HL-60/S4 treated with phorbol 12-myristate 13-acetate at 8.2 ng/mL for 4 days and 3 days (cell line): ENCODE measurements around the gene MAN1A1.

ENCODE experiments used
- in situ Hi-C: fragments of 300-500 bp; cut with MboI; formaldehyde crosslinking; loops from 2 replicates; pipeline ENCODE4 v1.15.0; 2022; ENCODE audit warnings: low sequenced_read_pairs

Gene MAN1A1

DNA sequence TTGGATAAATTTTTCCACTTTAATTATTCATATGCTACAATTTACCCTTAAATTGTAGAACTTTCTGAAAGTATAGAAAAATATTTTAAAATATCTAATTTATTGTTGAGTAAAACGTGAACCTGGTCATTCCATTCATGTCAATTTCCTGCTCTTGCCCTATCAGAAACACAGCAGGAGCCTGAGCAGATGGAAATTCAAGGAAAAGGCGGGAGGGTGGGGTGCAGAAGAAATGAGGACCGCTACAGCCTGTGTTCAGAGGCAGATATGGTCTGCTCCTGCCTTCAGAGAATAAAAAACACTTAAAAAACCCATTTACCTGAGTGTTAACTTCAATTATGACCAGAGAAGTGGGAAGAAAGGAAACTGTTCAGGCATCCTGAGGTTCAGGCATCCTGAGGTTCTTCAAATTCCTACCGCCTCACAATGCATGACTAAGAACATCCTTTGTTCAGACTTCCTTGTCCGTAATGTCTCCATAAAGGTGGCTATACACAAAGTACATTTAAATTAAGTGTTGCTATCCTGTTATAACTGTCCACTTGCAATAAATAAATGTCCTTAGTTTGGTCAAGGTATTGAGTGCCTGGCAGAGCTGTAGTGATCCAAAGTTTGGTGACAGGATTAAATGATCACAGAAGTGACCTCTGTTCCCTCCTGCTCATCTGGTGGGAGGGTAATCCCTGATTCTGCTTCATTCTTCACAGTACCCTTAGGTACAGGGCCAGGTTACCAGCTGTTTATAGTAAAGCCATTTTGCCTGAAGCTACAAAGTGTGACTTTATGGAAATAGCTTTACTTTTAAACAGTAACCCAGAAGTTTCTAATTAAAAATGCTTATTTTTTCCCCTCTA, 109.1 kb downstream of the MAN1A1 start:
- in situ Hi-C loops, result no loop called here

DNA sequence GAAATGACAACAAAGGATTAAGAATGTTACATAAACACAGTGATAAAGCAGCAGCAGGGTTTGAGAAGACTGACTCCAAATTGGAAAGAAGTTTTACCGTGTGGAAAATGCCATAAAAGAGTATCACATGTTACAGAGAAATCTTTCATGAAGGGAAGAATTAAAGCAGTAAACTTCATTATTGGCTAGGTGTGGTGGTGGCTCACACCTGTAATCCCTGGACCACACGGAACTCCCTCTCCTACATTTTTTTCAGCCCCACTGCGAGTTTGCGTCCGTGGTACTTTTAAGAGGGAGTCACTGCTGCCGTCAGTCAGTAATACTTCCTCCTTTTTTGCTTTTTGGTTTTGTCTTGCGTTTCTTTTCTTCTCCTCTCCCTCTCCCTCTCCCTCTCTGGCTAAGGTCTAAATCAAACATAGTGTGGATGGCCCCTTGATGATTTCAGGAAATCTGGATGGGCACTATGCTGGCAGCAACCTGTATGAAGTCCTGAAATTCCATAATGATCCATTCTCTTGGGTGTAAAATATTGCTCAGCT, 112.3 kb downstream of the MAN1A1 start:
- in situ Hi-C loops, result no loop called here

DNA sequence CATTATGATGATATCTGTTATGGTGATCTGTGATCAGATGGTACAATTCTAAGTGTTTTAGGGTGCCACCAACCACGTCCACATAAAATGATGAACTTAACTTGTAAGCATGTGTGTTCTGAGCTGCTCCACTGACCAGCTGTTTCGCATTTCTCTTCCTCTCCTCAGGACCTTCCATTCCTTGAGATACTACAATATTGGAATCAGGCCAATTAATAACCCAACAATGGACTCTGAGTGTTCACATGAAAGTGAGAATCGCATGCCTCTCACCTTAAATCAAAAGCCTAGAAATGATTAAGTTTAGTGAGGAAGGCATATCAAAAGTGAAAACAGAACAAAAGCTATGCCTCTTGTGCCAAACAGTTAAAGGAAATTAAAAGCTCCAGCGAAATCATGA, 114.6 kb downstream of the MAN1A1 start:
- in situ Hi-C loops, result no loop called here

DNA sequence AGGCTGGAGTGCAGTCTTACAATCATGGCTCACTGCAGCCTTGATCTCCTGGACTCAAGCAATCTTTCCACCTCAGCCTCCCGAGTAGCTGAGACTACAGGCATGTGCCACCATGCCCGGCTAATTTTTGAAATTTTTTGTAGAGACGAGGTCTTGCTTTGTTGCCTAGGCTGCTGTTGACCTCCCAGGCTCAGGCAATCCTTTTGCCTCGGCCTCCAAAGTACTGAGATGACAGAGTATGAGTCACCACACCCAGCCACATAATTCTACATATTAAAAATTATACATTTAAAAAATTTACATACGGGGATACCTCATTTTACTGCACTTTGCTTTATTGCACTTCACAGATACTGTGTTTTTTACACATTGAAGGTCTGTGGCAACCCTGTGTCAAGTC, 115.1 kb downstream of the MAN1A1 start:
- in situ Hi-C loops, result no loop called here

DNA sequence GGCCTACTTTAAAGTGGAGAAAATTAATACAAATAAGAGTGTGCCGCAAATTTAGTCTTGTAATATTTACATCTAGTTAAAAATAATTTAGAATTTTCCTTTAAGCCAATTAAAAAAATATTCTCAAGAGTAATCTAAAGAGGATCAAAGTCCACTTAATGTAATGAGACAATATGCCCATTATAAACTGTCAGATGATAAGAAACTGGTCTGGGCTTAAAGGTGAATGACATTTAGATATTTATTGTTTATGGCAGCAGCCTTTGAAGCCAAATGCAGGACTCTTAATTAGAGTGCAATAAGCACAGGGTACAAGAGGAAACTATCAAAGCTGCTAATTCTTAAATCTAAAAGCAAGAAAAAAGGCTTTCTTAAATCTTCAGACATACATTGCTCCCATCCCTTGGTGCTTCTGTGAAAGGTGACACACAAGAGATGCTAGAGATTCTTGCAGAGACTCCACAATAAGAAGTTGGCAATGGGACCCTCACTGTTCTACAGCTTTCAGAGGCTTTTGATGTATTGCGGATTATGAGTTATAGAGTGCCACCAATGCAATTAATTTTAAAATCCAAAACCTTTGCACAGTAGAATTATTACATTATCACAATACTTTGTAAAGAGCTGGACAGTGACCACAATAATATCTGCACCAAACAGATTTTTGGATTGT, 116.1 kb downstream of the MAN1A1 start:
- in situ Hi-C loops, result no loop called here

DNA sequence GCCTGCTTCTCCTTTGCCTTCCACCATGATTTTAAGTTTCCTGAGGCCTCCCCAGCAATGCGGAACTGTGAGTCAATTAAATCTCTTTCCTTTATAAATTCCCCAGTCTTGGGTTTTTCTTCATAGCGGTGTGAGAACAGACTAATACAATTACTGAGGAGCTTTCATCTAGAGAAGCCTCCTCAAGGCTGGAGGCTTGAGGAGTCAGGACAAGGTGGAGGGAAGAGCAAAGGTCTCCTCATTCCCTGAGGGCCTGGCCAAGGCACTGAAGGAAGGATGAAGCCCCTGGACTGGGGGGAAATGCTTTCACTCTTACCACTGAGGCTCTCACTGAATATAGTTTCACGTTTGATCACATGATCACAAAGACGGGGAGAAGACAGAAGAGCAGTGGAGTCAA, 118.2 kb downstream of the MAN1A1 start:
- in situ Hi-C loops, result no loop called here

DNA sequence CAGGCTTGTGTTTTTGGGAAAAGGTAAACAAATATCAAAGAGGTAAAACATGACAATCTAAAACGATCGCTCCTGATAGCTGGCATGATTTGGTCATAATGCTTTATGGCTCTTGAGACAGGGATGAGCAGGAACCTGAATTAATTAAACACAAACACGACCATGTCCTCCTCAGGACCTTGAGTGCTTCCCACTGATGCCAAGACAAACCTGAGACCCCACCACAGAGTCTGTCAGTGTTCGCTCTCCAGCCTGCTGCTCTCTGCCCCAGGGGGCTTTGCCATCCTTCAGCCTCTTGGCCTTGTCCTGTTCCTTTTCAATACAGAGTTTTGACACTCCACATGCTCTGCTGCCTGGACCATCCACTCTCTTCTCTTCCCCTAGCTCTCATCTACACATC, 119.4 kb downstream of the MAN1A1 start:
- in situ Hi-C loops, result no loop called here

DNA sequence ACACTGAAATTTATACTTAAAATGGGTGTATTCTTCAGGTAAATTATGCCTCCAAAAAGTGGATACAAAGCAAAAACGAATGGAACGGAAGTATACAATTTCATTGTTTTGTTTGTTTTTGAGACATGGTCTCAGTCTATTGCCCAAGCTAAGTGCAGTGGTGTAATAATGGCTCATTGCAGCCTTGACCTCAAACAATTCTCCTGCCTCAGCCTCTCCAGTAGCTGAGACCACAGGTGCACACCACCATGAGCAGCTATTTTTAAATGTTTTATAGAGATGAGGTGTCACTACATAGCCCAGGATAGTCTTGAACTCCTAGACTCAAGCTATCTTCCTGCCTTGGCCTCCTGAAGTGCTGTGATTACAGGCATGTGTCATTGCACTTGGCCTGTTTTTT, 122.2 kb downstream of the MAN1A1 start:
- in situ Hi-C loops, result no loop called here

DNA sequence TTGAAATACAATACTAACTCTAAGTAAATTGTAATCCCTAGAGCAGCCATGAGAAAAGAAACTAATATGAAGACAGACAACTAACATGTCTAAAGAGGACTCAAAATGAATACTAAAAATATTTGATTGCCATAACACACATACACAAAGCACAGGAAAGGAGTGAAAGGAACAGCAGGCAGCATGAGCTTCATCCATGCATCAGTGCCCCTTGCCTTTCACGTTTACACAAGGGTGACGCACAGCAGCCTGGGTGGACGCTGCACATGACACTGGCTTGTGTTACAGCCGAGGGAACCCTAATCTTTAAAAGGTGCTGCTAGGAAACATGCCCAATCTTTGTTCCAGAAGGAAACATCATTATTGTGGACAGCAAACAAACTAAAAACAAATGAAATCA, 123.5 kb downstream of the MAN1A1 start:
- in situ Hi-C loops, result no loop called here

DNA sequence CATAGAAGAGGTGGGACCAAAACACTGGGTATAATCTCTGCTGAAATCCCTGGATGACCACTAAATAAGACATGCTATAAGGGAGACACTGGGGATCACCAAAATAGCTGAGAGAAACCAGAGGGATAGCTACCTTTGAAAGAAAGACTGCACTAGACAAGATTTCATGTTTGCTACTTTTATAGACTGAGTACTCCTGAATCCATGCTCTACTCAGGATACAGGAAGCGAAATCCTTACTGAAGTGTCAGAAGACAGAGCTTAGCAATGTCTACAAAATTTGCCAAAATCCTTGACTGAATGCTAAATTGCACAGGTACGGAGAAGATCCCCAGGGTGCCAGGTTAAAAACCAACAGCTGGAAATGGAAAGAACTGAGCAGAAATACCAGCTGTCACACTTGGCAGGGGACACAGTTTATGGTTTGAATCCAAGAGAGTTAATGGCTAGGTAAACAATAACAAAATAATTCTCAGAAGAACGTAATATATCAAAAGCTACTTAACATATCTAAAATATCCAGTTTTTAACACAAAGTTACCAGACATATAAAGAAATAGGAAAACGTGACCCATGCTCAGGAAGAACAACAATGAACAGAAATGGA, 125.4 kb downstream of the MAN1A1 start:
- in situ Hi-C loops, result no loop called here

DNA sequence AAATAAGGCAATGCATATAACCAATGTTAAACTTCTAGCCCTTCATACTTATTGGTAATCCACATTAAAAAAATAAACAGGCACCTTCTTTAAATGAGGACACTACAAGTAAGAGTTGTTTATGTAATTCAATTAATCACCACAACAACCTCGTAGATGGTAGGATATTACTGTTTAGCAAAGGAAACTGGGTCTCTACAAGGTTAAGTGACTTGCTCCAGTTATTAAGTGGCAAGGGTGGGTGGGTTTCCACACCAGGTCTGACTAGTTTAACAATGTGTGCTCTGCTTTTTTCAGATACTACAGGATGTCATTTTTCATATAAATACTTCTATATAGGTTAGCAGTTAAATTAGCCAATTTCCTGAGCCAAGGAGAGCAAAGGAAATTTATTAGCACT, 129.1 kb downstream of the MAN1A1 start:
- in situ Hi-C loops, result no loop called here

DNA sequence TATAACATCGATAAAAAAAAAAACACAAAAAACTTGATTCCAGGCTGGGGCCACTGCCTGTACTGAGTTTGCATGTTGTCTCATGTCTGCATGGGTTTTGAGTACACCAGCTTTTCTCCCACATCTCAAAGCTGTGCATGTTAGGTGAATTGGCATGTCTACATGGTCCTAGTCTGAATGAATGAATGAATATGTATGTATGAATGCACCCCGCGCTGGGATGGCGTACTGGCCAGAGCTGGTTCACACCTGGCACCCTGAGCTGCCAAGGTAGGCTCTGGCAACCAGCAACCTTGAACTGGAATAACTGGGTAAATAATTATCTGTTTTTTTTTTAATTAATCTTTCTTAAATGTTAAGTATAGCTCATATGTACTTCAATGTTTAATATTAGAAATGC, 131.0 kb downstream of the MAN1A1 start:
- in situ Hi-C loops, result no loop called here

DNA sequence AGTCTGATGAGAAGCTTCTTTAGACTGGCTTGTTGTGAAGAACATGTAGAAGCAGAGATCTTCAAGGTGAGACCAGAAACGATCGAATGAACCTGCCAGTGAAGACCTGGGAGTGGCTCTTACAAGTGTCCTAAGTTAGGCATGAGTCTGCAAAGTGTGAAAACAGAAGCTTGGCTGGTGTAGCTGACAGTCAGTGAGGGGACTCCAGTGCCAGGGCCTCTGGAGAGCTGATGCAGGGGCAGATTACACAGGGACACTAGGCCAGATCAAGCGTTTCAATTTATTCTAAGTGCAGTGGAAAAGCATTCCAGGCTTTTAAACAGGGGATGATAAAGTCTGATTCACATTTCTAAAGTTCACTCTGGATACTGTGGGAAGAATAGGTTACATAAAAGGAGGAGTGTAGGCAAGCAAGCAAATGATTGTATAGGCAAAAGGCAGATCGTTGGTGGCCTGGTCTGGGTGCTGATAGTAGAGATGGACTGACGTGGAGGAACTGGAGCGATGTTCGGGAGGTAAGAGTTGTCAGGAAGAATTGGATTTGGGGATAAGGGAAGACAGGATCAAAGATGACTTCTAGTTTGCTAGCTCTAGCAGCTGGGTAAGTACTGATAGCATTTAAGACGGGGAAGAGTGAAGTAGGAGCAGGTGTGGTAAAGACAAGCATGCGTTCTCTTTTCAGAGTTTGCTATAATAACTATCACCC, 133.5 kb downstream of the MAN1A1 start:
- in situ Hi-C loops, result no loop called here

DNA sequence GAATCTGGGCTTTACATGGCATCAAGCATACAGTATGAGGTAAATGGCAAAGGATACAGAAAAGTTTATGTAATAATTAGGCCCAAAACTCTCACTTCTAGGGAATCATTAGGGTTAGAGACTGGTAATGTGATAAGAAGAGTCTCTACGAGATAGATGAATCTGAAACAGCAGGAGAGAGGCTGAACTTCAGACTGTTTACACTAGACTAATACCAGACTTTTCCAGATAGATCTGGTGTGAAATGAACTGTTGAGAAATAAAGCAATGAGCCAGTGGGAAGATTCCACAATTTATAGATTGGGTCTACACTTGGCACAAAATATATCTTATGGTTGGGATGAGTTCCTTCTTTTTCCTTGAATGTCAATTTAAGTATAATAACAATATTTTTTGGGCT, 134.3 kb downstream of the MAN1A1 start:
- in situ Hi-C loops, result no loop called here

DNA sequence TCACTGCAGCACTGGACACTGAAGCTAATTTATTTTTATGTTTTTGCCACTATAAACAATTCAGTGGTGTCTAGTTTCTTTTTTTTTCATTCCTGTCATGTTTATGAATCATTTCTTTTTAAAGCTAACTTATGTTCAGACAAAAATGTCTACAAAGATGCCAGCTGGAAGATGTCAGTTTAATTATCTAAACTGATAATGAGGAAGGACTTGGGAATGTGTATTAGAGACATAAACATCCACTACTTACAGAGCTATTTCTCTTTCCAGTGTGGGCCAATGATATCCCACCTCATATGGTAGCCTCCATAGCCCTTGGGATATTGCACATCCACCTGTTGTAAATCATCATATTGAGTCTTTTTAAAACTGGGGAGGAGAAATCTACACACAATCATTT, 139.0 kb downstream of the MAN1A1 start:
- in situ Hi-C loops, result no loop called here

DNA sequence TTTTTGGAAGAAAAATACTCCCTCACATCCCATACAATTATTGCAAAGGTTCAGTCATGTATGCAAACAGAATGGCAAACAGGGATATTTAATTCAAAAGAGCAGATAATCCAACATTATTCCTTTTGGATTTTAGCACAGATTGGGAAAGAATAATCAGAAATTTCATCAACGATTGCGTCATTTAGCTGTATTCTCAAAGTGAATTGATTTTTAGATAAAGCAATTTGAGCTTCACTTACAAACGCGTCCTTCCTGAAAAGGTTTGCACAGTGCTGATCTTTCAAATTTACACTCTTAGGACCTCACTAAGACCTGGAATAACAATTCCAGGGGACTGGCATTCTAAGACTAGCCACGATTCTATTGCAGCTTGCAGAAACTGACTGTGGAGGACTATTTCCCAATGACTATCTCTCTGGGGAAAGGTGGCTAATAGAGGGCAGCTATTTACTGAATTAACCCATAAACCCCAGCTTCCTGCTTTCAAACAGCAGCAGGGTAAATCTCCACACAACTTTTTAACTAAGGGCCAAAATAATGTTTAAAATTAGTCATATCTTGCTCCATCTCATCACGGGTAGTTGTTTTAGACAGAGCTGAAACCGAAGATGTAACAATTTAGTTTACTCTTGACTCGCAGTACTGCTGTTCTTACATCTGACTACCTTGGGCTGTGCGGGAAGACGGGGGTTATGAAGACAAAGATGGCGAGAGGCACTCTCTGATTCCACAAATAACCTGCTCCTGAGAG, 139.9 kb downstream of the MAN1A1 start:
- in situ Hi-C loops, result no loop called here

DNA sequence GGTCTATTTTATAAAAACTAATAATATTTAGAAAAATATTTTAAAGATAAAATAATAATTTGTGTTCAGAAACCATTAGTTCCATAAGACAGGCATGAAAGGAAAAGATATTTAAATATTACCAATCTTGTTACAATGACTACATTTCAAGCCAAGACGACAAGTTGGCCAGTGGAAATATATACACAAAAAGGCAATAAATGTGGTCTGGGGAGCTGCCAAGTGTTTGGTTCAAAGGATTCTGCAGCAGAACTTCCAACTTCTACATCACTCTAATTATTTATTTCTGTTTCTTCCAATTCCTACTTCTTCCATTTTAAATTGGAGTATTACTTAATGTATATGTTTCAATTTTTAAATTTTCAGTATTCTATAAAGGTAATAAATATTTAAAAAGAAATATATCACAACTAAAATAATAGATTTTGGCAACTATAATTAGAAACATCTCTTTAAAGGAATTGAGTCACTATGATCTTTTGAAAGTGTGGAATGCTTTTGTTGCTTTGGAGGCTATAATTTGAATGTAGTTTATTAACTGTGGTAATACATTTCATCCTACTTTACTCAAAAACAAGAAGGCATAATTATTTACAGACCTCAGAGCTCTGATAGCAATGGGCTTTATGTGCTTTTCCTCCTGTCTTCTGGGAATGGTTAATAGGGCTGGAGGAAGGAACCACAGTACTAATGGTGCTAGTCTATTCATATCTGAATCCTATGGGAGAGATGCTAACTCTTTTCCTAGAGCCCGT, 141.4 kb downstream of the MAN1A1 start:
- in situ Hi-C loops, result no loop called here

DNA sequence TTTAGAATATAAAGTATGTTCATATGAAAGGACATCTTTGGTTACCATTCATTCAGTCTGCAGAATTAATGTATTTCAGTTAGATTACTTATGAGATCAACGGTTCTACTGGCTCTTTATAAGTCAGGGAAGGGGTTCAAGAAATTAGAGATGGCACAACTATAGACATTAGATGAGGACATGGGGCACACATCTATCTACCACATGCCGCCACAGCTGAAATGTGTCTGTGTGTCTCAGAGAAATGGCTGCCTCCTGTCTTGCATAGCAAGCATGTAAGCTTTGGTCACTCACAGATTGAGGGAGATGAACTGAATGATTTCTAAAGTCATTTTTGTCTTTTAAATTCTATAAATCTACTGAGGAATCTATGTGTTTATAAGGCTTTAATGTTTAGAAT, 142.2 kb downstream of the MAN1A1 start:
- in situ Hi-C loops, result no loop called here

DNA sequence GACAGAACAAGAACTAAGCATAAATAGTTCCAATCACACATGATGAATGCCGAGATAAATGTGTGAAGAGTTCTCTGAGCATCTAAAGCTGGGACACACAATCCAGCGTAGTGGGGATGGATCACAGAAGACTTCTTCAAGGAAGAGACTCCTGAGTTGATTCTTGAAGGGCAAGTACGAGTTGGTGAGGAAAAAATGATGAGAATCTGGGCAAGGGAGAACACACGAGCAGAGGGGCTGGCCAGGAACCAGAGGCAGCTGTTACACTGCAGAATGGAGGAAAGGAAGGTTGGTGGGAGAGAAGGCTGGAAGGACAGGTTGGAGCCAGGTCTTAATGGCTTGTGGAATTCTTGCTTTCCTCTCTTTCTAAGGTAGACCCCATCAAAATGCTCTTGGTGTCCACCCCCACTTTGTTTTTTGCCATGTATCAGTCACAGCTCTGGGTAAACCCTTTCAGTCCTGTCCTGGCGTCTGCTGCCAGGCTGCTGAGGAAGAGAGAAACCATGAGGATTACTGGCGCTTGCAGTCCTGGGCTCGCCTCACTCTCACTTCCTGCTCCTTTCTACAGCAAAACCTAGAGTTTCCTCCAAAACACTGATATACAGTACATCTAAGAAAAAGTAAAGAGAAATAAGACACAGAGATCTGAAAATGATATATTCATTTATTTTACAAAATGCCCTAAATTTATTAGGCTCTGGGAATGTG, 143.5 kb downstream of the MAN1A1 start:
- in situ Hi-C loops, result no loop called here
